Measurements from ENCODE around the gene LAMA4. TPM values are rescaled to one million over a fixed set of nuclear protein-coding genes. Genes with fewer than 3 reads are reported as not detected.

Gene LAMA4
- polyA plus RNA-seq, 2 of the 4 experiments (the other 2 are of a cell fraction) = 1.0 to 3.1 TPM

DNA sequence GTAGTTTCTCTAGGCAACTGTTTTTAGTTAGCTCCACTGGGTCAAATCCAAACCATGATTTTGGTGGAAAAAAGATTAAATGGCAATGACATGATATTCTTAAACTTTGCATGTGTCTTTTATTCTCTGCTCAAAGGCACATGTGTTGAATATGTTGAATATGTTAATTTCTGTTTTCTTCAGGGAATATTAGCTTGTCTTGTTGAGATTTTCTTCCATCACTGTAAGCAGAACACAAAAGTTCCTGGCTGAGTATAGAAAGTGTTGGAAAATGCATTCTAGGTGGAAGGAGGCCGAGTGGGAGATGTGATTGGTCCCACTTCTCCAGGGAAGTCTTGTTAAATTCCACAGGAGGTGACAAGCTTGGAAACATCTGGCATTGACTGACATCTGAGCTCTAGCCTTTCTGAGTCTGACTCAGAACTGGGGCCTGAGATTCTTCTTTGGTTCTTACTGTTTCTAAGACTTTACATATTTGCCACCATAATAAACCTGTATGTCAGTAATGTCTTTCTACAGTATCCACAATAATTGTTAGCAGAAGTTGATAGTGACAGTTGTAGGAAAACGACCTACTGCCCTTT lies 81.1 kb downstream of the LAMA4 start:
- ATAC-seq (no peak), DNase-seq (ENCODE audit: low read depth in 1 of 2, low spot score in 1 of 2) (no peak), FAIRE-seq (no peak)
- POLR2A ChIA-PET = no interaction called here
- H3K4me1 ChIP-seq = no peaks in the 10 kb centered on the region
- no peak overlapping the region for H3K4me2 ChIP-seq
- no peak for TF ChIP-seq EHF (CRISPR knock-in tag; IDR thresholded peaks at IDR 0.05)
- no peak for TF ChIP-seq HES2 (IDR thresholded peaks at IDR 0.05)
- no peak for TF ChIP-seq FOSL2 (IDR thresholded peaks at IDR 0.05)
- no peak for TF ChIP-seq FOSL2 (CRISPR knock-in tag; IDR thresholded peaks at IDR 0.05)
- no peak for TF ChIP-seq PHF8 (IDR thresholded peaks at IDR 0.05; ENCODE audit: borderline replicate concordance, low read depth)
- TF ChIP-seq EP300 (IDR thresholded peaks at IDR 0.05) = no peak
- TF ChIP-seq MAZ (IDR thresholded peaks at IDR 0.05; ENCODE audit: borderline replicate concordance, low read depth, low read length) = no peak
- TF ChIP-seq ZNF302 (CRISPR knock-in tag; IDR thresholded peaks at IDR 0.05) = no peak
- TF ChIP-seq CHD4 (IDR thresholded peaks at IDR 0.05; ENCODE audit: borderline replicate concordance) = no peak
- no peaks in the 10 kb centered on the region for H3K9me3 ChIP-seq
- no peak overlapping the region for H3K4me3 ChIP-seq
- WGBS (ENCODE audit: missing lambda C conversion rate) = 11% methylated on average over 2 of the region's 2 CpGs
- H3K27ac ChIP-seq = no peak overlapping the region
- CTCF ChIA-PET = interaction anchor here (1.0 to 1.3 kb wide), 5 partner anchors 10 to 197 kb away, joined by 3 to 7 read pairs (median 3); no protein-coding TSS in a partner anchor

- FAIRE-seq (no peak), ATAC-seq (no peak), DNase-seq (ENCODE audit: low read depth in 1 of 2, low spot score in 1 of 2) (no peak)
- Histone ChIP-seq H3K27ac (no peak overlapping the region), H3K4me2 (no peak overlapping the region), H3K4me3 (no peak overlapping the region), H3K9me3 (no peaks in the 10 kb centered on the region), H3K4me1 (no peaks in the 10 kb centered on the region)
- TF ChIP-seq, protein P1, sequence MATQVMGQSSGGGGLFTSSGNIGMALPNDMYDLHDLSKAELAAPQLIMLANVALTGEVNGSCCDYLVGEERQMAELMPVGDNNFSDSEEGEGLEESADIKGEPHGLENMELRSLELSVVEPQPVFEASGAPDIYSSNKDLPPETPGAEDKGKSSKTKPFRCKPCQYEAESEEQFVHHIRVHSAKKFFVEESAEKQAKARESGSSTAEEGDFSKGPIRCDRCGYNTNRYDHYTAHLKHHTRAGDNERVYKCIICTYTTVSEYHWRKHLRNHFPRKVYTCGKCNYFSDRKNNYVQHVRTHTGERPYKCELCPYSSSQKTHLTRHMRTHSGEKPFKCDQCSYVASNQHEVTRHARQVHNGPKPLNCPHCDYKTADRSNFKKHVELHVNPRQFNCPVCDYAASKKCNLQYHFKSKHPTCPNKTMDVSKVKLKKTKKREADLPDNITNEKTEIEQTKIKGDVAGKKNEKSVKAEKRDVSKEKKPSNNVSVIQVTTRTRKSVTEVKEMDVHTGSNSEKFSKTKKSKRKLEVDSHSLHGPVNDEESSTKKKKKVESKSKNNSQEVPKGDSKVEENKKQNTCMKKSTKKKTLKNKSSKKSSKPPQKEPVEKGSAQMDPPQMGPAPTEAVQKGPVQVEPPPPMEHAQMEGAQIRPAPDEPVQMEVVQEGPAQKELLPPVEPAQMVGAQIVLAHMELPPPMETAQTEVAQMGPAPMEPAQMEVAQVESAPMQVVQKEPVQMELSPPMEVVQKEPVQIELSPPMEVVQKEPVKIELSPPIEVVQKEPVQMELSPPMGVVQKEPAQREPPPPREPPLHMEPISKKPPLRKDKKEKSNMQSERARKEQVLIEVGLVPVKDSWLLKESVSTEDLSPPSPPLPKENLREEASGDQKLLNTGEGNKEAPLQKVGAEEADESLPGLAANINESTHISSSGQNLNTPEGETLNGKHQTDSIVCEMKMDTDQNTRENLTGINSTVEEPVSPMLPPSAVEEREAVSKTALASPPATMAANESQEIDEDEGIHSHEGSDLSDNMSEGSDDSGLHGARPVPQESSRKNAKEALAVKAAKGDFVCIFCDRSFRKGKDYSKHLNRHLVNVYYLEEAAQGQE (IDR thresholded peaks at IDR 0.05) = no peak
- TF ChIP-seq E2F6 (IDR thresholded peaks at IDR 0.05; ENCODE audit: borderline replicate concordance, low read depth) (no peak), CBX8 (IDR thresholded peaks at IDR 0.05) (no peak), FOSB (CRISPR knock-in tag; IDR thresholded peaks at IDR 0.05) (no peak), KDM1A (IDR thresholded peaks at IDR 0.05; ENCODE audit: low read depth) (no peak), RFX5 (IDR thresholded peaks at IDR 0.05) (no peak), MAFK (IDR thresholded peaks at IDR 0.05; ENCODE audit: partially characterized antibody) (no peak)
- ChIA-PET CTCF (interaction anchor here (1.1 to 1.6 kb wide), 2 partner anchors 8 to 9 kb away, joined by 3 to 7 read pairs; no protein-coding TSS in a partner anchor), POLR2A (no interaction called here)
- 83% methylated on average over 7 of the region's 7 CpGs for WGBS (ENCODE audit: missing lambda C conversion rate)
These were observed 81.8 kb downstream of the LAMA4 start for GRCh38 chr6:112172540-112172939.

GRCh38 chr6:112169541-112169940 lies 84.8 kb downstream of the LAMA4 start:
- no peak overlapping the region for H3K4me2 ChIP-seq
- H3K9me3 ChIP-seq = no peaks in the 10 kb centered on the region
- 23% methylated on average over 1 of the region's 1 CpG for WGBS (ENCODE audit: missing lambda C conversion rate)
- no peaks in the 10 kb centered on the region for H3K4me1 ChIP-seq
- H3K27ac ChIP-seq = no peak overlapping the region
- ATAC-seq (no peak), FAIRE-seq (no peak), DNase-seq (ENCODE audit: low read depth in 1 of 2, low spot score in 1 of 2) (no peak)
- POLR2A ChIA-PET = no interaction called here
- CTCF ChIA-PET = no interaction called here
- H3K4me3 ChIP-seq = no peak overlapping the region
- TF ChIP-seq, protein P2, sequence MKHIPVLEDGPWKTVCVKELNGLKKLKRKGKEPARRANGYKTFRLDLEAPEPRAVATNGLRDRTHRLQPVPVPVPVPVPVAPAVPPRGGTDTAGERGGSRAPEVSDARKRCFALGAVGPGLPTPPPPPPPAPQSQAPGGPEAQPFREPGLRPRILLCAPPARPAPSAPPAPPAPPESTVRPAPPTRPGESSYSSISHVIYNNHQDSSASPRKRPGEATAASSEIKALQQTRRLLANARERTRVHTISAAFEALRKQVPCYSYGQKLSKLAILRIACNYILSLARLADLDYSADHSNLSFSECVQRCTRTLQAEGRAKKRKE (CRISPR knock-in tag; IDR thresholded peaks at IDR 0.05; ENCODE audit: low read depth) = no peak
- TF ChIP-seq BHLHE40 (IDR thresholded peaks at IDR 0.05; ENCODE audit: low read depth, low read length) = no peak
- no peak for TF ChIP-seq TP53 (CRISPR knock-in tag; IDR thresholded peaks at IDR 0.05)
- no peak for TF ChIP-seq GATA3 (IDR thresholded peaks at IDR 0.05; ENCODE audit: borderline replicate concordance)
- no peak for TF ChIP-seq HDAC2 (IDR thresholded peaks at IDR 0.05)
- TF ChIP-seq PHF8 (IDR thresholded peaks at IDR 0.05; ENCODE audit: borderline replicate concordance, low read depth) = no peak
- no peak for TF ChIP-seq EHMT2 (IDR thresholded peaks at IDR 0.05; ENCODE audit: low read depth)
- no peak for TF ChIP-seq ZC3H11A (IDR thresholded peaks at IDR 0.05)
- TF ChIP-seq SREBF2 (IDR thresholded peaks at IDR 0.05) = no peak
- TF ChIP-seq MAZ (IDR thresholded peaks at IDR 0.05; ENCODE audit: borderline replicate concordance, low read depth, low read length) = no peak
- TF ChIP-seq EHF (CRISPR knock-in tag; IDR thresholded peaks at IDR 0.05) = no peak
- TF ChIP-seq, protein P3, sequence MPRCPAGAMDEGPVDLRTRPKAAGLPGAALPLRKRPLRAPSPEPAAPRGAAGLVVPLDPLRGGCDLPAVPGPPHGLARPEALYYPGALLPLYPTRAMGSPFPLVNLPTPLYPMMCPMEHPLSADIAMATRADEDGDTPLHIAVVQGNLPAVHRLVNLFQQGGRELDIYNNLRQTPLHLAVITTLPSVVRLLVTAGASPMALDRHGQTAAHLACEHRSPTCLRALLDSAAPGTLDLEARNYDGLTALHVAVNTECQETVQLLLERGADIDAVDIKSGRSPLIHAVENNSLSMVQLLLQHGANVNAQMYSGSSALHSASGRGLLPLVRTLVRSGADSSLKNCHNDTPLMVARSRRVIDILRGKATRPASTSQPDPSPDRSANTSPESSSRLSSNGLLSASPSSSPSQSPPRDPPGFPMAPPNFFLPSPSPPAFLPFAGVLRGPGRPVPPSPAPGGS (IDR thresholded peaks at IDR 0.05) = no peak
- TF ChIP-seq JUNB (IDR thresholded peaks at IDR 0.05) = no peak

All from A549 (cell line).